HG03457 (cell line): ENCODE data around the gene CNGA4.
A peak's percentile ranks its signal among the peaks of the same experiment; 100 is the strongest.

Source experiments
- ATAC-seq: cut with Tn5 transposase; IDR thresholded peaks from one replicate; pipeline ENCODE4 v1.9.1; 2021; ENCODE audit warnings: moderate number of reproducible peaks; ENCODE audit not compliant: unreplicated experiment

The CNGA4 gene

GRCh38 chr11:6238902-6239301 is at the start of gene CNGA4:
Gene CNGA4 (plus strand): TSS chr11:6239089. CDS start chr11:6239207, 118 bp downstream.
- ATAC-seq, result no peak

GRCh38 chr11:6191742-6192141 is 47.1 kb upstream of the CNGA4 start:
- no peak for ATAC-seq

GRCh38 chr11:6194065-6194581 is 44.8 kb upstream of the CNGA4 start:
- ATAC-seq, result no peak

- no peak for ATAC-seq
These were observed 42.5 kb upstream of the CNGA4 start for GRCh38 chr11:6196396-6196795.

- no peak for ATAC-seq
These were observed 41.3 kb upstream of the CNGA4 start for GRCh38 chr11:6197466-6198200.

- ATAC-seq, result no peak
These were observed 39.6 kb upstream of the CNGA4 start, which contains the start of gene OR52W1 for GRCh38 chr11:6199174-6199810. Gene OR52W1 (plus strand): TSS chr11:6199224. CDS start chr11:6199224, 0 bp downstream.

GRCh38 chr11:6200975-6201374 is 37.9 kb upstream of the CNGA4 start:
- ATAC-seq, result no peak

- ATAC-seq, result no peak
These were observed 37.4 kb upstream of the CNGA4 start for GRCh38 chr11:6201481-6201880.

- no peak for ATAC-seq
These were observed 36.8 kb upstream of the CNGA4 start for GRCh38 chr11:6202041-6202440.

- peak; percentile 86 for ATAC-seq
These were observed 35.6 kb upstream of the CNGA4 start for GRCh38 chr11:6203327-6203726.

GRCh38 chr11:6204706-6205105 is 34.2 kb upstream of the CNGA4 start:
- no peak for ATAC-seq

GRCh38 chr11:6205366-6205765 is 33.5 kb upstream of the CNGA4 start, which contains the start of gene C11orf42:
Gene C11orf42 (plus strand): TSS chr11:6205557. CDS start chr11:6205616, 59 bp downstream.
- no peak for ATAC-seq

- no peak for ATAC-seq
These were observed 32.3 kb upstream of the CNGA4 start for GRCh38 chr11:6206456-6207180.

- no peak for ATAC-seq
These were observed 29.1 kb upstream of the CNGA4 start for GRCh38 chr11:6209801-6210200.

- no peak for ATAC-seq
These were observed 28.5 kb upstream of the CNGA4 start for GRCh38 chr11:6210274-6210955.

- ATAC-seq, result no peak
These were observed 24.4 kb upstream of the CNGA4 start for GRCh38 chr11:6214530-6214929.

- no peak for ATAC-seq
These were observed 22.4 kb upstream of the CNGA4 start for GRCh38 chr11:6216501-6216900.

- ATAC-seq, result no peak
These were observed 21.2 kb upstream of the CNGA4 start for GRCh38 chr11:6217722-6218121.

- no peak for ATAC-seq
These were observed 19.5 kb upstream of the CNGA4 start for GRCh38 chr11:6219359-6219758.

- ATAC-seq, result no peak
These were observed 15.0 kb upstream of the CNGA4 start for GRCh38 chr11:6223854-6224253.

GRCh38 chr11:6224421-6224820 is 14.5 kb upstream of the CNGA4 start:
- no peak for ATAC-seq
